ENCODE data around the gene ENAH.

The ENAH gene

GRCh38 chr1:225453797-225454648, 198.9 kb downstream of the ENAH start:
- no peaks in the 10 kb centered on the region for H3K27me3 Mint-ChIP-seq
- H3K4me1 Mint-ChIP-seq = peaks cover 45% of the 10 kb centered on the region
- H3K4me3 Mint-ChIP-seq = peak overlapping the region; percentile 65 to 71
- ATAC-seq = peak; percentile 52
- no peak for DNase-seq
- H3K27ac Mint-ChIP-seq = peak overlapping the region; percentile 79 to 87
- no peaks in the 10 kb centered on the region for H3K9me3 Mint-ChIP-seq

- peaks cover 47% of the 10 kb centered on the region for H3K4me1 Mint-ChIP-seq
- no peak for ATAC-seq
- no peak overlapping the region for H3K4me3 Mint-ChIP-seq
- no peaks in the 10 kb centered on the region for H3K27me3 Mint-ChIP-seq
- no peak overlapping the region for H3K27ac Mint-ChIP-seq
- DNase-seq = no peak
- no peaks in the 10 kb centered on the region for H3K9me3 Mint-ChIP-seq
These were observed 200.9 kb downstream of the ENAH start for GRCh38 chr1:225451840-225452515.

GRCh38 chr1:225451340-225451739, 201.6 kb downstream of the ENAH start:
- no peak for ATAC-seq
- no peaks in the 10 kb centered on the region for H3K27me3 Mint-ChIP-seq
- H3K9me3 Mint-ChIP-seq = no peaks in the 10 kb centered on the region
- DNase-seq = no peak
- H3K4me1 Mint-ChIP-seq = peaks cover 54% of the 10 kb centered on the region
- H3K4me3 Mint-ChIP-seq = no peak overlapping the region
- no peak overlapping the region for H3K27ac Mint-ChIP-seq

- Mint-ChIP-seq H3K4me1 (peaks cover 61% of the 10 kb centered on the region), H3K27ac (peak overlapping the region in 1 of 2 donors; percentile 43), H3K9me3 (no peaks in the 10 kb centered on the region), H3K4me3 (no peak overlapping the region), H3K27me3 (no peaks in the 10 kb centered on the region)
- DNase-seq (no peak), ATAC-seq (no peak)
These were observed 202.3 kb downstream of the ENAH start for GRCh38 chr1:225450491-225451191.

GRCh38 chr1:225449774-225450173, 203.1 kb downstream of the ENAH start:
- Mint-ChIP-seq H3K27ac (no peak overlapping the region), H3K4me1 (peaks cover 62% of the 10 kb centered on the region), H3K4me3 (no peak overlapping the region), H3K9me3 (no peaks in the 10 kb centered on the region), H3K27me3 (no peaks in the 10 kb centered on the region)
- ATAC-seq (no peak), DNase-seq (no peak)

- Mint-ChIP-seq H3K4me1 (peaks cover 62% of the 10 kb centered on the region), H3K27ac (no peak overlapping the region), H3K9me3 (no peaks in the 10 kb centered on the region), H3K27me3 (no peaks in the 10 kb centered on the region), H3K4me3 (no peak overlapping the region)
- ATAC-seq (no peak), DNase-seq (no peak)
These were observed 203.7 kb downstream of the ENAH start for GRCh38 chr1:225449261-225449660.

GRCh38 chr1:225448146-225448805, 204.6 kb downstream of the ENAH start:
- H3K4me3 Mint-ChIP-seq = no peak overlapping the region
- H3K4me1 Mint-ChIP-seq = peaks cover 61% of the 10 kb centered on the region
- ATAC-seq (no peak), DNase-seq (no peak)
- no peaks in the 10 kb centered on the region for H3K9me3 Mint-ChIP-seq
- H3K27ac Mint-ChIP-seq = no peak overlapping the region
- no peaks in the 10 kb centered on the region for H3K27me3 Mint-ChIP-seq

GRCh38 chr1:225447650-225448089, 205.3 kb downstream of the ENAH start:
- Mint-ChIP-seq H3K27ac (no peak overlapping the region), H3K9me3 (no peaks in the 10 kb centered on the region), H3K4me3 (no peak overlapping the region), H3K27me3 (no peaks in the 10 kb centered on the region), H3K4me1 (peaks cover 65% of the 10 kb centered on the region)
- ATAC-seq (no peak), DNase-seq (no peak)

- no peak for ATAC-seq
- DNase-seq = no peak
- H3K27ac Mint-ChIP-seq = no peak overlapping the region
- peaks cover 70% of the 10 kb centered on the region for H3K4me1 Mint-ChIP-seq
- H3K9me3 Mint-ChIP-seq = no peaks in the 10 kb centered on the region
- no peaks in the 10 kb centered on the region for H3K27me3 Mint-ChIP-seq
- no peak overlapping the region for H3K4me3 Mint-ChIP-seq
These were observed 205.8 kb downstream of the ENAH start for GRCh38 chr1:225446981-225447615.

GRCh38 chr1:225446595-225446960, 206.3 kb downstream of the ENAH start:
- H3K9me3 Mint-ChIP-seq = no peaks in the 10 kb centered on the region
- H3K4me1 Mint-ChIP-seq = peaks cover 76% of the 10 kb centered on the region
- peak overlapping the region in 1 of 2 donors; percentile 98 for H3K27ac Mint-ChIP-seq
- H3K27me3 Mint-ChIP-seq = no peaks in the 10 kb centered on the region
- no peak for ATAC-seq
- DNase-seq = no peak
- H3K4me3 Mint-ChIP-seq = no peak overlapping the region

DNA sequence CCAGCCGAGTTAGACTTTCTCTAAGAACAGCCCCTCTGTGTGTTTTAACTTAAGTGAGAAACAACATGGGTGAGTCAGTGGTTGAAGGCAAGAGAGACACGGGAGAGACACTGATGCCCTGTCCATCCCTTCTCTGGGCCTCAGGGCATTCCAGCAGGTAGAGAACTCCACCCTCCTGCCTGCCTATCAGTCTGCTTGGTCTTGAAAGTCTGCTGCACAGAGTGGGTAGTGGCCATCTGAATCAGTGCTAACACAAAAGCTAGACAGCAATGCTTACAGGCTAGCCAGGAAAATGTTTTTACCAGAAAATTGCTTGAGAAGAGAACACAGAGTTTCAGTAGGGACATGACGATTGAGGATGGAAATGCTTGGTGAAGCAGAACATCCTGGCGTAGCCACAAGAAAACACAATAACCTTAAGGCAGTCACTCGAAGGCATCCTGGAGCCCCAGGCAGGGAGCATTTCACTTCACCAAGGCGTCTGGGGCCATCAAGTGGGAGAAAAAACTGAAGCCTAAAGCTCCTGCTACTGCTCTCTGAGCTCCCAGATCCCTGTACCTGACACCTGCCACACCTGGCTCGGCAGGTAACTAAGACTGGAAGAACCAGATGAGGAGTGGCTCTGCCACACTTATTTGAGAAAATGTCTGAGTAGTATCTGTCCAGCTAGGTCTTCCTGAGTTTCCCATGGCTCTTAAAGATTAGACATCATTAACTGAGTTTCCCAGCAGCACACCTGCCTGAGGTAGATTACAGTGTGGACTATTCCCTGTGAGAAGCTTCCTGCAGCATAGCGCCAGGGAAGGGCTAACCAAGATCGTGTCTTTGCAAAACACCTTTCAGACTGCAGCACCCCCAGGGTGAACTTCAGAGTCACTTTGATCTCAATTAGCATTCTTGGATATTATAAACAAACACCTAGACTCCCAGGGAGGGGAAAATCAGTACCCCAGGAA, 207.0 kb downstream of the ENAH start:
- DNase-seq (no peak), ATAC-seq (no peak)
- peaks cover 75% of the 10 kb centered on the region for H3K4me1 Mint-ChIP-seq
- H3K27me3 Mint-ChIP-seq = no peaks in the 10 kb centered on the region
- no peaks in the 10 kb centered on the region for H3K9me3 Mint-ChIP-seq
- H3K4me3 Mint-ChIP-seq = peak overlapping the region; percentile 73 to 76
- peak overlapping the region; percentile 98 for H3K27ac Mint-ChIP-seq

DNA sequence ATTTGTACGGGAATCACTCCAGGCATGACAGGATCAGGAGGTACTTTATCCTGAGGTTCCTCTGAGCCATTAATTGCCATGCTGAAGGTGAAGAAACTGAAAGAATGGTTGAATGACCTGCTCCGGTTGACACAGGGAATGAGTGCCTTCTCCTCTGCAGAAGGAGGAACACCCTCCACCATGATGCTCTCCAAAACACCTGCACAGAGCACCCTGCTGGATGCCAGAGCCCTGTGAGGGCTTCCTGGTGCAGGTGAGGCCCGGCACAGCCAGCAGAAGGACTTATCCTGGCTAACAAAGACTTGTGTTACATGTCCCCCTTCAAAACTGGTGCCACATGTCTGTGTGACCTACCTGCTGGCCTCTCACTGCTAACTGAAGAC, 210.8 kb downstream of the ENAH start:
- Mint-ChIP-seq H3K27ac (peak overlapping the region; percentile 71 to 88), H3K4me3 (peak overlapping the region; percentile 67 to 72), H3K9me3 (no peaks in the 10 kb centered on the region), H3K4me1 (peaks cover 59% of the 10 kb centered on the region), H3K27me3 (no peaks in the 10 kb centered on the region)
- ATAC-seq = no peak
- no peak for DNase-seq

GRCh38 chr1:225441314-225442122, 211.4 kb downstream of the ENAH start:
- Mint-ChIP-seq H3K4me3 (peak overlapping the region; percentile 67 to 72), H3K9me3 (no peaks in the 10 kb centered on the region), H3K27ac (peak overlapping the region; percentile 28 to 88), H3K27me3 (no peaks in the 10 kb centered on the region), H3K4me1 (peaks cover 53% of the 10 kb centered on the region)
- no peak for ATAC-seq
- DNase-seq = no peak

Measured in stimulated activated naive CD8-positive, alpha-beta T cell treated with anti-CD3 and anti-CD28 coated beads, Interleukin-15, amount 100 ng/mL, for 72 hours (primary cell).